NCI-H82 (cell line): ENCODE measurements around the gene CD300A.
"Not testable (repeated sequence)": the region's sequence is repeated elsewhere in the genome, so short reads cannot be mapped to it uniquely, and the experiment has no call there.

ENCODE experiments used
- DNase-seq: peaks from one replicate; lab custom pipeline; 2025; lab: John Stamatoyannopoulos, UW

The CD300A gene

GRCh38 chr17:74518413-74518981 lies 52.1 kb downstream of the CD300A start:
- not testable (repeated sequence) for DNase-seq

- no peak for DNase-seq
Observed at GRCh38 chr17:74520016-74520434, 53.6 kb downstream of the CD300A start.

- no peak for DNase-seq
Observed at GRCh38 chr17:74520790-74521480, 54.5 kb downstream of the CD300A start.

GRCh38 chr17:74521701-74522201 lies 55.3 kb downstream of the CD300A start:
- DNase-seq: no peak

- no peak for DNase-seq
Observed at GRCh38 chr17:74522381-74523105, 56.1 kb downstream of the CD300A start.

GRCh38 chr17:74523308-74523707 lies 56.9 kb downstream of the CD300A start:
- DNase-seq: no peak

- no peak for DNase-seq
Observed at GRCh38 chr17:74524653-74525464, 58.4 kb downstream of the CD300A start.

- DNase-seq: no peak
Observed at GRCh38 chr17:74525465-74525725, 59.0 kb downstream of the CD300A start.

GRCh38 chr17:74525781-74526288 lies 59.4 kb downstream of the CD300A start:
- no peak for DNase-seq

- no peak for DNase-seq
Observed at GRCh38 chr17:74526681-74527080, 60.2 kb downstream of the CD300A start.

GRCh38 chr17:74527081-74527480 lies 60.6 kb downstream of the CD300A start:
- DNase-seq: no peak

GRCh38 chr17:74527756-74528155 lies 61.3 kb downstream of the CD300A start:
- DNase-seq: no peak

GRCh38 chr17:74528491-74529199 lies 62.2 kb downstream of the CD300A start:
- DNase-seq: no peak

GRCh38 chr17:74529243-74529642 lies 62.8 kb downstream of the CD300A start:
- no peak for DNase-seq

GRCh38 chr17:74530831-74531150 lies 64.4 kb downstream of the CD300A start:
- DNase-seq: no peak

GRCh38 chr17:74531231-74531761 lies 64.9 kb downstream of the CD300A start, which contains the start of gene CD300LB:
TSS of gene CD300LB (minus strand) at chr17:74531475. CDS start at chr17:74531350, 125 bp downstream.
- no peak for DNase-seq

GRCh38 chr17:74532115-74532514 lies 65.7 kb downstream of the CD300A start:
- DNase-seq: peak; percentile 27
